ENCODE measurements around the gene VEZF1.

DNA sequence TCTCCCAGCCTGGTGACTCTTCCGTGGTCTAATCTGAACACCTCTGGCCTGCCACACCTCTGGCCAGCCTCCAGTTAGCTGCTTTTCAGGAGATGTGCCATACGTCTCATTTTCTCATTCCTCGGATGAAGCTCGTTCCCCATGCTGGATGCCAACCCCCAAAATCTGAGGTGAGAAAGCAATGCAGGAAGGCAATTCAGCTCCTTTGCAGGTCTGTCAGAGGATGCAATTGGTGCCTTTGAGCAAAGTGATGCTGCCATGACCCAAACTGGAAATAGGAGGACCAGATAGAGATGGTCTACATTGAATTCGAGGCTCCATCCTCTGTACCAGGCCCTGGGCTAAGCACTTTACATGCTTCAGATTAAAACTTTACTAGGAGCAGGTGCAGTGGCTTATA, 21.8 kb downstream of the VEZF1 start:
- no peak for TF ChIP-seq CHD2 (IDR thresholded peaks at IDR 0.05; ENCODE audit: low read length)
- TF ChIP-seq EP300 (IDR thresholded peaks at IDR 0.05; ENCODE audit: borderline replicate concordance in 1 of 2, low read depth in 2 of 2, low read length in 2 of 2) = no peak
- TF ChIP-seq, protein P1, sequence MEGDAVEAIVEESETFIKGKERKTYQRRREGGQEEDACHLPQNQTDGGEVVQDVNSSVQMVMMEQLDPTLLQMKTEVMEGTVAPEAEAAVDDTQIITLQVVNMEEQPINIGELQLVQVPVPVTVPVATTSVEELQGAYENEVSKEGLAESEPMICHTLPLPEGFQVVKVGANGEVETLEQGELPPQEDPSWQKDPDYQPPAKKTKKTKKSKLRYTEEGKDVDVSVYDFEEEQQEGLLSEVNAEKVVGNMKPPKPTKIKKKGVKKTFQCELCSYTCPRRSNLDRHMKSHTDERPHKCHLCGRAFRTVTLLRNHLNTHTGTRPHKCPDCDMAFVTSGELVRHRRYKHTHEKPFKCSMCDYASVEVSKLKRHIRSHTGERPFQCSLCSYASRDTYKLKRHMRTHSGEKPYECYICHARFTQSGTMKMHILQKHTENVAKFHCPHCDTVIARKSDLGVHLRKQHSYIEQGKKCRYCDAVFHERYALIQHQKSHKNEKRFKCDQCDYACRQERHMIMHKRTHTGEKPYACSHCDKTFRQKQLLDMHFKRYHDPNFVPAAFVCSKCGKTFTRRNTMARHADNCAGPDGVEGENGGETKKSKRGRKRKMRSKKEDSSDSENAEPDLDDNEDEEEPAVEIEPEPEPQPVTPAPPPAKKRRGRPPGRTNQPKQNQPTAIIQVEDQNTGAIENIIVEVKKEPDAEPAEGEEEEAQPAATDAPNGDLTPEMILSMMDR (IDR thresholded peaks at IDR 0.05; ENCODE audit: control extremely low read depth in 1 of 3, insufficient read depth in 1 of 3, low read depth in 1 of 3, low read length in 3 of 3) = no peak

All from H1 (cell line).